Renal pelvis (tissue), 4 donors: Measurements from ENCODE around the gene NUBP2. TPM values are rescaled to one million over a fixed set of nuclear protein-coding genes. Genes with fewer than 3 reads are reported as not detected.

Source experiments
- DNase-seq: peaks from one replicate; pipeline ENCODE4 v3.0.0-alpha.2; 2013
- polyA plus RNA-seq, 3 donors: library from polyadenylated mRNA; unstranded; fragments of 120-200 nt; gene quantifications; one replicate each; pipeline ENCODE4 v1.2.1, GENCODE V29; 2013; ENCODE audit not compliant: insufficient read length in 3 of 3

NUBP2 gene
- polyA plus RNA-seq, 3 donors: 48.7 to 61.4 (median 60.8) TPM

GRCh38 chr16:1821861-1822611 is 39.3 kb downstream of the NUBP2 start:
- DNase-seq: no peak

- no peak for DNase-seq
Observed at GRCh38 chr16:1822801-1823200, 40.0 kb downstream of the NUBP2 start.

DNA sequence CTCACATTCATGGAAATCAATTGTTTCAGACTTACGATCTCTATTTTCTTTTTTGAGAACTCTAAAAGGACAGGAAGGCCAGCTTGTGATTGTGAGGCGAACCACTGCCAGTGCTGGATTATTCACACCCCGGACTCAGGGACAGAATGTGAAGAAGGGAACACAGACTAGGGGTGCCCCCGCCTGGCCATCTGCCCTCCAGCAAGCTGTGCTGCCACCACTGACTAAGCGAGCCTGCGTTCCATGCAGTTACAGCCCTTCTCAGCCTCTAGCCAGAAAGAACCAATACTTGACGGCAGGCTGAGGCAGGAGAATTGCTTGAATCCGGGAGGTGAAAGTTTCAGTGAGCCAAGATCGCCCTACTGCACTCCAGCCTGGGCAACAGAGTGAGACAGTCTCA is 41.1 kb downstream of the NUBP2 start:
- DNase-seq: no peak

GRCh38 chr16:1825381-1825863 is 42.7 kb downstream of the NUBP2 start:
- DNase-seq: no peak

DNA sequence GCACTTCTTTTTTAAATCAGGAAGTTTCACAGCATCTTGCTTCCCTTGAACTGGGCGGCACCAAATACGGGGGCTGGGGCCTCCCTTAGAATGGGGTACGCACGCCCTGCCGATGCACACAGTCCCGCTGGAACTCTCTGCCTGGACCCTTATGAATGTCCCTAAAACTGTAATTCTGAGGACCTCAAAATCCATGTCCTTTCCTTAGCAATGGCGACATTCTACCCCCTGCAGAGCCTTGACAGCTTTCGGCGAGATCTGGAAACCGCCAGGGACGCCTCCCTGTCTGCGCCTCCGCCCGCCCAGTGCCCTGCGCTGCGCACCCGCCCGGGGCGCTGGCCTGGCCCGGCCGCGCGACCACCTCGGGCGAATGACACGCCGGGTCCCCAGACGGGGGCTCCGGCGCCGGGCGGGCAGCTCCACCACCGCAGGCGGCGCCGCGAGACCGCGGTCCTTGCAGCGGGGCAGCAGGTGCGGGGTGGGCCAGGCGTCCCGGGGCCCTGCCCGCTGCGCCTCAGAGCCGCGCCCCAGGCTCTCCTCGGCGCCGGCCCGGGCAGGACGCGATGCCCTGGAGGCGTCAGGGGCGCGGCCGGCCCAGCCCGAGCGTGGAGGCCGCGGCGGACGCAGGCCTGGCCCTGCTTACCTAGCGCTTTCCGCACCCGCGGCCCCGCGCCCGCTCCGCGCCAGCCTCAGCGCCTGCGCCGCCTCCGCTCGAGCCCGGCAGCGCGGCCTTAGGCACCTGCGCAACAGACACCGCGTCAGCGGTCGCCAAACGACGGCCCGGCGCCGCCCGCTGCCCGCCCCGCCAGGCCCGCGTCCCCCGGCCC is 43.3 kb downstream of the NUBP2 start:
- DNase-seq: no peak

GRCh38 chr16:1826691-1827573 is 44.2 kb downstream of the NUBP2 start, which contains the start of the genes FAHD1 and HAGH:
Gene FAHD1 (plus strand): TSS chr16:1827206. CDS start chr16:1827239, 33 bp downstream.
Gene HAGH (minus strand): TSS chr16:1826825. CDS start chr16:1826787, 38 bp downstream.
- DNase-seq: peak; percentile 93

- no peak for DNase-seq
Observed at GRCh38 chr16:1828645-1829410, 46.1 kb downstream of the NUBP2 start.

DNA sequence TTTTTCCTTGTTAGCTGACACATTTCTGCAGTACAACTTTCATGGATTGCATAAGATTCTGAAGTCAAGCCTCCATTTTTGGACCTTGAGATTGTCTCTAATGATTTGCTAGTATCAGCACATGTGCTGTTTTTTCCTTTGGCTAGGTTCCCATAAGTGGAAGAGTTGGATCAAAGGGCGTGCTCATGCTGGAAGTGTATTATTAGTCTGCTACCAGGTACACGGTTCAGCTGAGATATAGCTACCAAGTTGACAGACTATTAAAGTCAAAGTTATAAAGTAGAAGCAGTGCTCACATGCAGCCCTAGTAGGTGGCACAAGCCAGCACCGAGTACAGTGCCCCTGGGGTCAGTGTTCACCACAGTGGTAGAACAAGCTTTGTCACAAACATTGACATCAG is 47.5 kb downstream of the NUBP2 start:
- DNase-seq: no peak

DNA sequence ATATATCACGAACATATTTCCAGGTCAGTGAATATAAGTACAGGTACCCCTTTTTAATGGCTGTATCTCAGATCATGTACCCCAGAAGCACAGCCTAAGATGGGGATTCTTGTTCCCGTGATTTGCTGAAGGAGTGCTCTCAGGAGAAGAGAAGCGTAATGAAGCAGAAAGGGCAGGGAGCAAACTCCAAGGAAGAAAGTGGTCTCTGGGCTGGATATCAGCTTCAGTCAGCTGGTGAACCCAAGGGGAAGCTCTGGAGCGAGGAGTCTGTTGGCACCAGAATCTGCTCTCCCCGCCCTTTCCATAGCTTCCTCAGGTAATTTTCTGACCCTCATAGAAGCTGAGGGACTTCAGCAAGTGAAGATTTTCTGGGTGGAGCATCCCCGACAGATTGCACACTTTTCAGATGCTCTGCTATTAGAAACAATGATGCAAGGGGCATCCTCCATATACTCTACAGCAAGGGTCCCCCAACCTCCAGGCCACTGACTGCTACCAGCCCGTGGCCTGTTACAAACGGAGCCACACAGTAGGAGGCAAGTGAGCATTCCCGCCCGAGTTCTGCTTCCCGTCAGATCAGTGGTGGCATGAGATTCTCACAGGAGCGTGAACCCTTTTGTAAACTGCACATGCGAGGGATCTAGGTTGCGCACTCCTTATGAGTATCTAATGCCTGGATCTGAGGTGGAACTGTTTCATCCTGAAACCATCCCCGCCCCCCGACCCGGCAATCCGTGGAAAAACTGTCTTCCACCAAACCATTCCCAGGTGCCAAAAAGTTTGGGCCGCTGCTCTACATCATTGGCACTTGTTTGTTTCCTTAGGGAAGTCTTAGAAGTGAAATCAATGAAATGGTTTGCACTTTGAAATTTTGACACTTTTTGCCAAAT is 48.7 kb downstream of the NUBP2 start:
- DNase-seq: no peak

GRCh38 chr16:1832838-1833454 is 50.2 kb downstream of the NUBP2 start:
- DNase-seq: no peak

DNA sequence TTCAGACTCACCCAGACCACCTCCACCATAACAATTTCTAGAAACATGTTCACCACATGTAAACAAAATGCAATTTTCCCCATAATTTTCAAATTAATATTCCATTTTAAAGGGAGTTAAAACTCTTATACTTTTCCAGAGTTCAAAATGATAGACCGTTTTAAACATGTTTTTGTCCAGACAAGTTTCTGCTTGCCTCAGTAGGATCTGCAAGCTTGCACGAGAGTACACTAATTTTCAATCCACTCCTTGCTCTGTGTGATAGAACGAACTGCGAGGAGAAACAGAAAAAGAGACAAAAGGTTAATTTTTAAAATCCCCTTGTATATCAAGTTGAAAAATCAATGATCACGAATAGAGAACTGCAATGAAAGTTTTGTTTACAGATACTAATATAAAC is 51.3 kb downstream of the NUBP2 start:
- no peak for DNase-seq

Other genes with a start within 250 kb of the NUBP2 start
- 10 to 100 TPM; 17.6 to 25.8 (median 24.7) TPM for gene TMEM204, start 249.3 kb upstream of the NUBP2 start, polyA plus RNA-seq
- gene IFT140, start 170.9 kb upstream of the NUBP2 start, polyA plus RNA-seq: 10 to 100 TPM; 43.3 to 48.3 (median 46.2) TPM
- gene CRAMP1, start 170.6 kb upstream of the NUBP2 start, polyA plus RNA-seq: 10 to 100 TPM; 16.6 to 30.6 (median 30.2) TPM
- gene JPT2, start 104.7 kb upstream of the NUBP2 start, polyA plus RNA-seq: 10 to 100 TPM; 75.4 to 83.3 (median 78.9) TPM
- 10 to 100 TPM; 55.4 to 85.5 (median 78.5) TPM for gene MAPK8IP3, start 76.8 kb upstream of the NUBP2 start, polyA plus RNA-seq
- 10 to 100 TPM; 35.5 to 43.7 (median 43.2) TPM for gene NME3, start 11.4 kb upstream of the NUBP2 start, polyA plus RNA-seq
- 10 to 100 TPM in 2 of 3 donors, 1 to 10 TPM in 1; 8.8 to 13.4 (median 13.4) TPM for gene EME2, start 10.2 kb upstream of the NUBP2 start, polyA plus RNA-seq
- gene MRPS34, start 9.8 kb upstream of the NUBP2 start, polyA plus RNA-seq: 10 to 100 TPM; 71.9 to 98.1 (median 83.5) TPM
- 10 to 100 TPM; 45.1 to 53.2 (median 52.4) TPM for gene SPSB3, start 389 bp upstream of the NUBP2 start, polyA plus RNA-seq
- 1 to 10 TPM; 2.4 to 4.2 (median 3.9) TPM for gene IGFALS, start 10.7 kb downstream of the NUBP2 start, polyA plus RNA-seq
- 10 to 100 TPM; 43.4 to 50.5 (median 47.8) TPM for gene HAGH, start 43.9 kb downstream of the NUBP2 start, polyA plus RNA-seq
- 10 to 100 TPM; 39.0 to 45.7 (median 39.2) TPM for gene FAHD1, start 44.2 kb downstream of the NUBP2 start, polyA plus RNA-seq
- 1 to 10 TPM; 1.0 to 2.2 (median 1.9) TPM for gene MEIOB, start 89.2 kb downstream of the NUBP2 start, polyA plus RNA-seq
- under 1 TPM; 0.13 to 0.41 (median 0.37) TPM for gene HS3ST6, start 135.5 kb downstream of the NUBP2 start, polyA plus RNA-seq
- 10 to 100 TPM; 79.7 to 87.6 (median 82.1) TPM for gene MSRB1, start 160.2 kb downstream of the NUBP2 start, polyA plus RNA-seq
- gene RPL3L, start 171.7 kb downstream of the NUBP2 start, polyA plus RNA-seq: under 1 TPM; 0.09 to 0.42 (median 0.21) TPM
- 100 to 1,000 TPM; 124 to 158 (median 132) TPM for gene NDUFB10, start 176.6 kb downstream of the NUBP2 start, polyA plus RNA-seq
- 1,000 to 10,000 TPM; 1,943 to 2,404 (median 2,241) TPM for gene RPS2, start 181.9 kb downstream of the NUBP2 start, polyA plus RNA-seq
- not detected for gene RNF151, start 183.9 kb downstream of the NUBP2 start, polyA plus RNA-seq
- 10 to 100 TPM; 36.5 to 49.0 (median 47.9) TPM for gene TBL3, start 189.1 kb downstream of the NUBP2 start, polyA plus RNA-seq
- gene NOXO1, start 198.5 kb downstream of the NUBP2 start, polyA plus RNA-seq: 1 to 10 TPM in 1 of 3 donors, under 1 TPM in 2; 0.90 to 1.2 (median 1.00) TPM
- gene GFER, start 201.2 kb downstream of the NUBP2 start, polyA plus RNA-seq: 10 to 100 TPM; 26.1 to 35.9 (median 31.6) TPM
- 1 to 10 TPM; 1.5 to 2.4 (median 2.1) TPM for gene SYNGR3, start 207.0 kb downstream of the NUBP2 start, polyA plus RNA-seq
- gene ZNF598, start 226.9 kb downstream of the NUBP2 start, polyA plus RNA-seq: 10 to 100 TPM; 21.4 to 30.9 (median 25.0) TPM
- 10 to 100 TPM in 2 of 3 donors, 1 to 10 TPM in 1; 4.5 to 14.3 (median 12.0) TPM for gene NPW, start 236.8 kb downstream of the NUBP2 start, polyA plus RNA-seq
- gene NHERF2, start 243.9 kb downstream of the NUBP2 start, polyA plus RNA-seq: 100 to 1,000 TPM; 116 to 169 (median 155) TPM